Keratinocyte (primary cell): ENCODE results near the gene PLCL2. TPM values are rescaled to one million over a fixed set of nuclear protein-coding genes. Genes with fewer than 3 reads are reported as not detected.

Experiments
- DNase-seq: peaks from one replicate; pipeline ENCODE4 v3.0.0-alpha.2; 2011; ENCODE audit warnings: low read depth, missing footprints, low spot score
- FAIRE-seq: peaks from 2 replicates; lab custom pipeline; 2011; peaks lifted over from hg19 to GRCh38; lab: Jason Lieb, UNC
- H2AFZ ChIP-seq: 2 replicates; pipeline ENCODE4 v1.6.0; 2012; ENCODE audit warnings: low read length, control low read depth, inconsistent platforms; ENCODE audit not compliant: control insufficient read depth
- H3K27ac ChIP-seq: 2 replicates; pipeline ENCODE4 v1.5.1; 2011; ENCODE audit warnings: low read length; ENCODE audit not compliant: control insufficient read depth, insufficient read depth
- H3K27me3 ChIP-seq: 3 replicates; pipeline ENCODE4 v1.6.0; 2011; ENCODE audit warnings: low read length; ENCODE audit not compliant: control insufficient read depth, insufficient read depth; ENCODE audit errors: extremely low read depth
- H3K36me3 ChIP-seq, 2 experiments: 2 replicates in 1 of 2; 3 replicates in 1 of 2; pipeline ENCODE4 v1.5.1; 2011; ENCODE audit warnings: low read length in 2 of 2, mild to moderate bottlenecking in 1 of 2; ENCODE audit not compliant: control insufficient read depth in 2 of 2, insufficient read depth in 2 of 2; ENCODE audit errors: extremely low read depth in 1 of 2
- H3K4me1 ChIP-seq: 3 replicates; pipeline ENCODE4 v1.5.1; 2011; ENCODE audit warnings: low read length; ENCODE audit not compliant: control insufficient read depth, insufficient read depth; ENCODE audit errors: extremely low read depth
- H3K4me2 ChIP-seq: 3 replicates; pipeline ENCODE4 v1.6.0; 2011; ENCODE audit warnings: low read depth, low read length; ENCODE audit not compliant: control insufficient read depth, insufficient read depth; ENCODE audit errors: extremely low read depth
- H3K4me3 ChIP-seq, 3 experiments: fragments of 200-600 bp in 1 of 3; sonication (generic) in 1 of 3; 2 replicates in 2 of 3; 3 replicates in 1 of 3; pipeline ENCODE4 v1.5.1; 2011 to 2016; ENCODE audit warnings: low read length in 3 of 3, mild to moderate bottlenecking in 3 of 3, control low read depth in 2 of 3, inconsistent platforms in 1 of 3, low read depth in 1 of 3, mixed read lengths in 1 of 3, mixed run types in 1 of 3, moderate library complexity in 1 of 3; ENCODE audit not compliant: control insufficient read depth in 2 of 3, insufficient read depth in 2 of 3; ENCODE audit errors: extremely low read depth in 1 of 3
- H3K79me2 ChIP-seq: 2 replicates; pipeline ENCODE4 v1.6.0; 2012; ENCODE audit warnings: low read length; ENCODE audit not compliant: control insufficient read depth, insufficient read depth
- H3K9ac ChIP-seq: 3 replicates; pipeline ENCODE4 v1.6.0; 2011; ENCODE audit warnings: low read length; ENCODE audit not compliant: control insufficient read depth, insufficient read depth; ENCODE audit errors: extremely low read depth
- H3K9me1 ChIP-seq: 3 replicates; pipeline ENCODE4 v1.6.0; 2011; ENCODE audit warnings: low read length; ENCODE audit not compliant: control insufficient read depth, insufficient read depth; ENCODE audit errors: extremely low read depth
- H3K9me3 ChIP-seq: 2 replicates; pipeline ENCODE4 v1.5.1; 2012; ENCODE audit warnings: low read depth, low read length; ENCODE audit not compliant: control insufficient read depth
- H4K20me1 ChIP-seq: 3 replicates; pipeline ENCODE4 v1.6.0; 2011; ENCODE audit warnings: low read length; ENCODE audit not compliant: control insufficient read depth, insufficient read depth; ENCODE audit errors: extremely low read depth
- EZH2 ChIP-seq: IDR thresholded peaks from one replicate; pipeline ENCODE4 v1.6.1; 2012; ENCODE audit warnings: inconsistent platforms, mild to moderate bottlenecking, low read length, moderate library complexity
- dilution Hi-C: fragments of 300-500 bp; cut with MboI; formaldehyde crosslinking; loops from one replicate; pipeline ENCODE4 v1.7.0; 2020; ENCODE audit warnings: low sequenced_read_pairs; ENCODE audit not compliant: extremely low pct_ligation_motif_present
- polyA plus RNA-seq, 5 experiments: library from polyadenylated mRNA; depleted of rRNA in 3 of 5; stranded (reverse) in 3 of 5; stranded (forward) in 1 of 5; unstranded in 1 of 5; fragments of >200 nt; gene quantifications; 1 replicate in 1 of 5; 2 replicates in 3 of 5; 3 replicates in 1 of 5; pipeline versions ENCODE4 v1.2.1 to v1.2.3, GENCODE V29; 2011 to 2012; ENCODE audit warnings: missing spikeins in 2 of 5, low read depth in 1 of 5, low replicate concordance in 1 of 5
- TF ChIP-seq, protein P1 (sequence below), 3 experiments: IDR thresholded peaks in 1 of 3; conservative IDR thresholded peaks in 1 of 3; optimal IDR thresholded peaks in 1 of 3; 2 replicates in 2 of 3; 3 replicates in 1 of 3; pipeline versions ENCODE3 to v1.5.1; 2011; ENCODE audit warnings: low read length in 3 of 3, mild to moderate bottlenecking in 3 of 3, moderate library complexity in 2 of 3, control low read depth in 1 of 3, inconsistent platforms in 1 of 3; ENCODE audit not compliant: insufficient read depth in 2 of 3; ENCODE audit errors: extremely low read depth in 1 of 3

Gene PLCL2
- polyA plus RNA-seq, 1 donor (not counting 4 experiments of a cell fraction or from before 2014, with no cell fraction given): 0.20 TPM

DNA sequence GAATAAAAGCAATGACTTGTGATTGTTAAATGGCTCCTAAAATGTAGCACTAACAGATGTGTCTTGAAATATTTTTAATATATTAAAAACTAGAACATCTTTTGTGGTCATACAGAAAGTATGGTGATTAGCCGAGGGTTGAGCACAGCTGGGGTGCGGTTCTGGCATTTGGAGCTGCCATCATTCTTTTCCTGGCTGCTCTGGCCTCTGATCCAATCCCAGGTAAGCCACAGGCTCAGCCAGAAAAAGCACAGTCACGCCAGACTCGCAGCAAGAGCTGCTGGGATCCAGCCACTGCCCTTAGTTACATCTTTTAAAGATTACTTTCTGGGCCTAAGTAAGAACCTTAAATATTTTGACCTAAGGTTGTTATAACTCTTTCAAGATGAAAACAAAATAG, 196.8 kb downstream of the PLCL2 start:
- H3K9me3 ChIP-seq: no peaks in the 10 kb centered on the region
- dilution Hi-C loops: no loop called here
- no peak for FAIRE-seq

DNA sequence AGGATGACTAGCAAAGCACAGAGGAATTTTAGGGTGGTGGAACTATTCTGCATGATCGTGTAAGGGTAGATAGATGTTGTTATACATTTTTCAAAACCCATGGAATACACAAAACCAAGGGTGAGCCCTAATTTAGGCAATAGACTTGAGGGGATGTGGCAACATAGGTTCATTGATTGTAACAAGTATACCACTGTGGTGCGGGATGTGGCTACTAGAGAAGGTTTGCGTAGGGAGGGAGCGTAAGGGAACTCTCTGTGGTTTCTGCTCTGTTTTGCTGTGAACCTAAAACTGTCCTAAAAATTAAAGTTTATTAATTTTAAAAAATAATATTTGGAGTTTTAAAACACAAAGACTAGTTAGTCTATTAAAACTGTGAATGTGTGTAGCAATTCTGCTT, 202.8 kb downstream of the PLCL2 start:
- Histone ChIP-seq H3K27ac (no peak overlapping the region), H3K4me3 (no peak overlapping the region), H3K9me1 (no peaks in the 10 kb centered on the region), H3K27me3 (no peaks in the 10 kb centered on the region), H2AFZ (no peak overlapping the region), H3K9ac (no peak overlapping the region), H3K4me1 (no peaks in the 10 kb centered on the region), H4K20me1 (no peaks in the 10 kb centered on the region), H3K4me2 (no peak overlapping the region), H3K79me2 (no peaks in the 10 kb centered on the region), H3K36me3 (no peaks in the 10 kb centered on the region), H3K9me3 (no peaks in the 10 kb centered on the region)
- no peak for FAIRE-seq
- no peak for DNase-seq
- TF ChIP-seq EZH2: no peak
- TF ChIP-seq, protein P1, sequence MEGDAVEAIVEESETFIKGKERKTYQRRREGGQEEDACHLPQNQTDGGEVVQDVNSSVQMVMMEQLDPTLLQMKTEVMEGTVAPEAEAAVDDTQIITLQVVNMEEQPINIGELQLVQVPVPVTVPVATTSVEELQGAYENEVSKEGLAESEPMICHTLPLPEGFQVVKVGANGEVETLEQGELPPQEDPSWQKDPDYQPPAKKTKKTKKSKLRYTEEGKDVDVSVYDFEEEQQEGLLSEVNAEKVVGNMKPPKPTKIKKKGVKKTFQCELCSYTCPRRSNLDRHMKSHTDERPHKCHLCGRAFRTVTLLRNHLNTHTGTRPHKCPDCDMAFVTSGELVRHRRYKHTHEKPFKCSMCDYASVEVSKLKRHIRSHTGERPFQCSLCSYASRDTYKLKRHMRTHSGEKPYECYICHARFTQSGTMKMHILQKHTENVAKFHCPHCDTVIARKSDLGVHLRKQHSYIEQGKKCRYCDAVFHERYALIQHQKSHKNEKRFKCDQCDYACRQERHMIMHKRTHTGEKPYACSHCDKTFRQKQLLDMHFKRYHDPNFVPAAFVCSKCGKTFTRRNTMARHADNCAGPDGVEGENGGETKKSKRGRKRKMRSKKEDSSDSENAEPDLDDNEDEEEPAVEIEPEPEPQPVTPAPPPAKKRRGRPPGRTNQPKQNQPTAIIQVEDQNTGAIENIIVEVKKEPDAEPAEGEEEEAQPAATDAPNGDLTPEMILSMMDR (optimal IDR thresholded peaks at IDR 0.05 in 1 of 3, IDR thresholded peaks at IDR 0.05 in 1 of 3, conservative IDR thresholded peaks at IDR 0.05 in 1 of 3; ENCODE audit: extremely low read depth in 1 of 3, insufficient read depth in 2 of 3, low read length in 3 of 3): no peak
- dilution Hi-C loops: no loop called here

More for the DNA sequence above, 196.8 kb downstream of the PLCL2 start:
- no peak overlapping the region for H3K27ac ChIP-seq
- H3K4me3 ChIP-seq: no peak overlapping the region
- H3K9ac ChIP-seq: no peak overlapping the region
- no peaks in the 10 kb centered on the region for H4K20me1 ChIP-seq
- H3K27me3 ChIP-seq: no peaks in the 10 kb centered on the region
- H3K4me1 ChIP-seq: no peaks in the 10 kb centered on the region
- H2AFZ ChIP-seq: no peak overlapping the region
- H3K4me2 ChIP-seq: no peak overlapping the region
- no peaks in the 10 kb centered on the region for H3K79me2 ChIP-seq
- TF ChIP-seq, protein P1 (optimal IDR thresholded peaks at IDR 0.05 in 1 of 3, IDR thresholded peaks at IDR 0.05 in 1 of 3, conservative IDR thresholded peaks at IDR 0.05 in 1 of 3; ENCODE audit: extremely low read depth in 1 of 3, insufficient read depth in 2 of 3, low read length in 3 of 3): no peak
- TF ChIP-seq EZH2: no peak
- H3K36me3 ChIP-seq: no peaks in the 10 kb centered on the region
- no peaks in the 10 kb centered on the region for H3K9me1 ChIP-seq
- DNase-seq: no peak
